ENCODE measurements around the gene MRPL49. TPM values are rescaled to one million over a fixed set of nuclear protein-coding genes. Genes with fewer than 3 reads are reported as not detected.

Gene MRPL49
- total RNA-seq, 1 donor from 2014 or later: 40.8 TPM

DNA sequence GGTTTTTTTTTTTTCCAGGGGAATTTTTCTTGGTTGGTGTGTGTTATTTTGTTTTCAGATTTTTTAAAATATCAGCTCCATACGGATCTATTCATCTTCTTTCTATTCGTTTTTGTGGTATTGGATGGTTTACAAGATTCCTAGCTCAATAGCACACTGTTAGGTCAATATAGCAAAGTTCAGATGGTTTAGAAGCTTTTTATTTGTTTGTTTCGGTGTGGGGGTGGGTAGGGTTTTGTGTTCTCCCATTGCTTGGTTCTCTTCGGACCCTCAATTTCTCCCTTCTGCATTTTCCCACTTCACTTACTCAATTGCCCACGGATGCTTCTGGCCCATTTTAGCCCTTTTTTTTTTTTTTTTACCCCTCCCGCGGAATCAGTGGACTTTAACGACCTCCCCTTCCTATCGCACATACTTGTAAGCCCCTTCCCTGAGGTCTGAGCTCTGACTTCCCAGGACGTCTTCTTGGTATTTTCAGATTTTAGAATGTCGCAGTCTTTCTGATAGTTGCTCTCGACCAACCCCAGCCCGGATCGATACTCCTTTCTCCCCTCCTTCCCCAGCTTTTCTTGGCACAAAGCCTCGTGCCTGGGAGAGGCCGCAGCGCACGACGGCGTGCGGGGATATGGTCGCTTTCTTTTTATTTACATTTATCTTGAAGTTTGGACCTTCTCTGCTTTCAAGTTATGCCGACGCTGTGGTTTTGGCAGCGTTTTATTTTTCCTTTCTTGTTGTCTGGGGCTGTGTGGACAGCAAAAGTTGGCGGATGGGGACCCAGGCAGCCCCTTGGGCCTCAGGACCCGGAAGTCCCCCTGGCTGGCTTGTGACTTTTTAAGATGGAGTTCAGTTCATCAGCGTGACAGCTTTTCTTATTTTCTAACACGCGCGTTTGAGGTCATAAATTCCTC lies 43.5 kb downstream of the MRPL49 start:
- ATAC-seq: no peak
- intact Hi-C loops (cut with DNase I): no loop called here
- DNase-seq: no peak

DNA sequence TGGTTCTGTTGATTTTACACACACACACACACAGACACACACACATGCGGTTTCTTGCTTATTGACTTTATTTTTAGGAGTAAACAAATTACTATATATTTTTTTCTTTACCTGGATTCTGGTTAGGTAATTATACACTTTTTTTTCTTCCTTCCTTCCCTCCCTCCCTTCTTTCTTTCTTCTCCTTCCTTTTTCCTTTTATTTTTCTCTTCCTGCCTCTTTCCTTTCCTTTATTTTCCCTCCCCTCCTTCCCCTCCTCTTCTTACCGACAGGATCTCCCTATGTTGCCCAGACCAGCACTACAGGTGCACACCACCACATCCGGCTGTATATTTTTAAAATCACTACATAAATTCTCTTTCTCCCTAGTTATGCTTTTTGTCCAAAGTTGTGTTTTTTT lies 44.8 kb downstream of the MRPL49 start:
- DNase-seq (no peak), ATAC-seq (no peak)
- H3K27me3 ChIP-seq (ENCODE audit: low read depth): no peaks in the 10 kb centered on the region
- intact Hi-C loops (cut with DNase I): no loop called here
- H3K4me1 ChIP-seq: no peaks in the 10 kb centered on the region
- no peaks in the 10 kb centered on the region for H3K9me3 ChIP-seq
- no peaks in the 10 kb centered on the region for H3K36me3 ChIP-seq
- H3K27ac ChIP-seq: no peak overlapping the region
- H3K4me3 ChIP-seq: no peak overlapping the region
- TF ChIP-seq, protein P1, sequence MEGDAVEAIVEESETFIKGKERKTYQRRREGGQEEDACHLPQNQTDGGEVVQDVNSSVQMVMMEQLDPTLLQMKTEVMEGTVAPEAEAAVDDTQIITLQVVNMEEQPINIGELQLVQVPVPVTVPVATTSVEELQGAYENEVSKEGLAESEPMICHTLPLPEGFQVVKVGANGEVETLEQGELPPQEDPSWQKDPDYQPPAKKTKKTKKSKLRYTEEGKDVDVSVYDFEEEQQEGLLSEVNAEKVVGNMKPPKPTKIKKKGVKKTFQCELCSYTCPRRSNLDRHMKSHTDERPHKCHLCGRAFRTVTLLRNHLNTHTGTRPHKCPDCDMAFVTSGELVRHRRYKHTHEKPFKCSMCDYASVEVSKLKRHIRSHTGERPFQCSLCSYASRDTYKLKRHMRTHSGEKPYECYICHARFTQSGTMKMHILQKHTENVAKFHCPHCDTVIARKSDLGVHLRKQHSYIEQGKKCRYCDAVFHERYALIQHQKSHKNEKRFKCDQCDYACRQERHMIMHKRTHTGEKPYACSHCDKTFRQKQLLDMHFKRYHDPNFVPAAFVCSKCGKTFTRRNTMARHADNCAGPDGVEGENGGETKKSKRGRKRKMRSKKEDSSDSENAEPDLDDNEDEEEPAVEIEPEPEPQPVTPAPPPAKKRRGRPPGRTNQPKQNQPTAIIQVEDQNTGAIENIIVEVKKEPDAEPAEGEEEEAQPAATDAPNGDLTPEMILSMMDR (IDR thresholded peaks at IDR 0.05): no peak

More for the DNA sequence above, 43.5 kb downstream of the MRPL49 start:
- TF ChIP-seq, protein P1 (IDR thresholded peaks at IDR 0.05): no peak
- peak overlapping the region; percentile 18 for H3K27ac ChIP-seq
- H3K4me1 ChIP-seq: no peaks in the 10 kb centered on the region
- H3K27me3 ChIP-seq (ENCODE audit: low read depth): no peaks in the 10 kb centered on the region
- peak overlapping the region; percentile 17 for H3K4me3 ChIP-seq
- no peaks in the 10 kb centered on the region for H3K36me3 ChIP-seq
- no peaks in the 10 kb centered on the region for H3K9me3 ChIP-seq

- H3K27me3 ChIP-seq (ENCODE audit: low read depth): no peaks in the 10 kb centered on the region
- TF ChIP-seq, protein P1 (IDR thresholded peaks at IDR 0.05): no peak
- no peak overlapping the region for H3K4me3 ChIP-seq
- no peaks in the 10 kb centered on the region for H3K4me1 ChIP-seq
- ATAC-seq (no peak), DNase-seq (no peak)
- intact Hi-C loops (cut with DNase I): no loop called here
- H3K27ac ChIP-seq: no peak overlapping the region
- no peaks in the 10 kb centered on the region for H3K36me3 ChIP-seq
- H3K9me3 ChIP-seq: no peaks in the 10 kb centered on the region
These were observed 45.5 kb downstream of the MRPL49 start for GRCh38 chr11:65167656-65168055.

GRCh38 chr11:65169164-65169641 lies 47.1 kb downstream of the MRPL49 start:
- H3K4me1 ChIP-seq: no peaks in the 10 kb centered on the region
- intact Hi-C loops (cut with DNase I): no loop called here
- H3K27me3 ChIP-seq (ENCODE audit: low read depth): no peaks in the 10 kb centered on the region
- ATAC-seq (no peak), DNase-seq (no peak)
- no peak overlapping the region for H3K27ac ChIP-seq
- no peak overlapping the region for H3K4me3 ChIP-seq
- H3K36me3 ChIP-seq: no peaks in the 10 kb centered on the region
- TF ChIP-seq, protein P1 (IDR thresholded peaks at IDR 0.05): no peak
- H3K9me3 ChIP-seq: no peaks in the 10 kb centered on the region

- Histone ChIP-seq H3K36me3 (no peaks in the 10 kb centered on the region), H3K4me3 (no peak within 1 kb of the TSS), H3K27ac (no peak within 1 kb of the TSS), H3K27me3 (ENCODE audit: low read depth) (no peaks in the 10 kb centered on the region), H3K9me3 (no peaks in the 10 kb centered on the region), H3K4me1 (no peaks in the 10 kb centered on the region)
- ATAC-seq: peak in 1 of 2 donors; percentile 14
- TF ChIP-seq, protein P1 (IDR thresholded peaks at IDR 0.05): no peak
- no peak for DNase-seq
- intact Hi-C loops (cut with DNase I): no loop called here
These were observed 48.0 kb downstream of the MRPL49 start, which contains the start of gene SPDYC for GRCh38 chr11:65170058-65170534. Gene SPDYC, plus strand, starts transcription at chr11:65170233. Its CDS starts 1,125 bp downstream, at chr11:65171358.
